Measurements from ENCODE around the gene SPCS2.
"Not testable (repeated sequence)": the region's sequence is repeated elsewhere in the genome, so short reads cannot be mapped to it uniquely, and the experiment has no call there.

SPCS2 gene

GRCh38 chr11:75001686-75002085 lies 52.6 kb downstream of the SPCS2 start:
- no peak for DNase-seq (ENCODE audit: low read depth)

GRCh38 chr11:75002516-75002915 lies 53.5 kb downstream of the SPCS2 start:
- DNase-seq (ENCODE audit: low read depth): no peak

- DNase-seq (ENCODE audit: low read depth): no peak
Measured at GRCh38 chr11:75004215-75004614, 55.1 kb downstream of the SPCS2 start.

- DNase-seq (ENCODE audit: low read depth): no peak
Measured at GRCh38 chr11:75011357-75011756, 62.3 kb downstream of the SPCS2 start.

- DNase-seq (ENCODE audit: low read depth): no peak
Measured at GRCh38 chr11:75011872-75012271, 62.8 kb downstream of the SPCS2 start.

GRCh38 chr11:75013051-75013450 lies 64.0 kb downstream of the SPCS2 start:
- DNase-seq (ENCODE audit: low read depth): no peak

GRCh38 chr11:75014129-75014528 lies 65.1 kb downstream of the SPCS2 start:
- no peak for DNase-seq (ENCODE audit: low read depth)

GRCh38 chr11:75019200-75019599 lies 70.1 kb downstream of the SPCS2 start:
- not testable (repeated sequence) for DNase-seq (ENCODE audit: low read depth)

- not testable (repeated sequence) for DNase-seq (ENCODE audit: low read depth)
Measured at GRCh38 chr11:75020328-75020727, 71.3 kb downstream of the SPCS2 start.

- no peak for DNase-seq (ENCODE audit: low read depth)
Measured at GRCh38 chr11:75022296-75022695, 73.2 kb downstream of the SPCS2 start.

- DNase-seq (ENCODE audit: low read depth): peak; percentile 83
Measured at GRCh38 chr11:75022759-75023396, 73.8 kb downstream of the SPCS2 start.

- DNase-seq (ENCODE audit: low read depth): no peak
Measured at GRCh38 chr11:75023446-75024067, 74.5 kb downstream of the SPCS2 start.

- DNase-seq (ENCODE audit: low read depth): no peak
Measured at GRCh38 chr11:75024068-75024449, 75.0 kb downstream of the SPCS2 start.

GRCh38 chr11:75024764-75025211 lies 75.7 kb downstream of the SPCS2 start:
- no peak for DNase-seq (ENCODE audit: low read depth)

- DNase-seq (ENCODE audit: low read depth): no peak
Measured at GRCh38 chr11:75025561-75025960, 76.5 kb downstream of the SPCS2 start.

- DNase-seq (ENCODE audit: low read depth): no peak
Measured at GRCh38 chr11:75028321-75028720, 79.3 kb downstream of the SPCS2 start.

Measured in CMK (cell line).